ENCODE measurements around the gene MORN5. TPM values are rescaled to one million over a fixed set of nuclear protein-coding genes. Genes with fewer than 3 reads are reported as not detected.
A peak's percentile ranks its signal among the peaks of the same experiment; 100 is the strongest.

The MORN5 gene
- total RNA-seq, 2 donors from 2014 or later: not detected

DNA sequence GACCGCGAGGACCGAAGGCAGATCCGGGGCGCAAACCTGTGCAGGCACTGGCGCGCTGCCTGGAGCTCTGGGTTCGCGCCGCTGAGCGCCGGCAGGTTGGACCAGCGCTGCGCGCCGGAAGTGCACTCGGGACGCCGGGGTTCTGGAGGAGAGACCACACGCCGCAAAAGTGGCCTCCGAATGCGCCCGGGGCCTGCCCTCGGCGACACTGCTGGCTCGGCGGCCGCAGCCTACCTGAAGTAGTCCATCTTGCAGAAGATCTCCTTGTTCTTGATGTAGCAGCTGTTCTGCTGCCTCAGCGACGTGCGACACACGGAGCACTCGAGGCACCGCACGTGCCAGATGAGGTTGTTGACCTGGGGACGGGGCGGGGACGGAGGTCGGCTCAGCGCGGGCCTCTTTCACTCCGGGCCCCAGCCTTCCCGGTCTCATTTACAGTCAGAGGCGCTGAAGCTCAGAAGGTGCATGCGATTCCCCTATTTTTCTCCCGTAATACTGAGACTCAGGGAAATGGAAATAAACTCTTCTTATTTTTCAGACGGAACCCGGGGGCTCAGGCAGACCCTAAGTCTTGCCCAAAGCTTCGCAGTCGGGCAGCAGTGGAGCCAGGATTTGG, 66.5 kb downstream of the MORN5 start:
- Histone ChIP-seq H3K4me3 (peak overlapping the region; percentile 49), H3K36me3 (no peaks in the 10 kb centered on the region), H3K27me3 (replicated peaks; ENCODE audit: insufficient read depth) (peaks cover 42% of the 10 kb centered on the region), H3K4me1 (ENCODE audit: control insufficient read depth in 1 of 2, low read depth in 2 of 2) (peaks cover 8 to 34% of the 10 kb centered on the region in 2 donors), H3K9me3 (no peaks in the 10 kb centered on the region), H3K27ac (no peak overlapping the region)
- TF ChIP-seq, protein P1, sequence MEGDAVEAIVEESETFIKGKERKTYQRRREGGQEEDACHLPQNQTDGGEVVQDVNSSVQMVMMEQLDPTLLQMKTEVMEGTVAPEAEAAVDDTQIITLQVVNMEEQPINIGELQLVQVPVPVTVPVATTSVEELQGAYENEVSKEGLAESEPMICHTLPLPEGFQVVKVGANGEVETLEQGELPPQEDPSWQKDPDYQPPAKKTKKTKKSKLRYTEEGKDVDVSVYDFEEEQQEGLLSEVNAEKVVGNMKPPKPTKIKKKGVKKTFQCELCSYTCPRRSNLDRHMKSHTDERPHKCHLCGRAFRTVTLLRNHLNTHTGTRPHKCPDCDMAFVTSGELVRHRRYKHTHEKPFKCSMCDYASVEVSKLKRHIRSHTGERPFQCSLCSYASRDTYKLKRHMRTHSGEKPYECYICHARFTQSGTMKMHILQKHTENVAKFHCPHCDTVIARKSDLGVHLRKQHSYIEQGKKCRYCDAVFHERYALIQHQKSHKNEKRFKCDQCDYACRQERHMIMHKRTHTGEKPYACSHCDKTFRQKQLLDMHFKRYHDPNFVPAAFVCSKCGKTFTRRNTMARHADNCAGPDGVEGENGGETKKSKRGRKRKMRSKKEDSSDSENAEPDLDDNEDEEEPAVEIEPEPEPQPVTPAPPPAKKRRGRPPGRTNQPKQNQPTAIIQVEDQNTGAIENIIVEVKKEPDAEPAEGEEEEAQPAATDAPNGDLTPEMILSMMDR (IDR thresholded peaks at IDR 0.05): no peak
- DNase-seq (ENCODE audit: low spot score) (no peak), ATAC-seq (ENCODE audit: insufficient number of reproducible peaks, low FRiP score, low read depth) (no peak)

GRCh38 chr9:122226758-122227574, 67.3 kb downstream of the MORN5 start:
- Histone ChIP-seq H3K27ac (no peak overlapping the region), H3K27me3 (replicated peaks; ENCODE audit: insufficient read depth) (peaks cover 37% of the 10 kb centered on the region), H3K4me1 (ENCODE audit: control insufficient read depth in 1 of 2, low read depth in 2 of 2) (peaks cover 8 to 34% of the 10 kb centered on the region in 2 donors), H3K36me3 (no peaks in the 10 kb centered on the region), H3K4me3 (peak overlapping the region; percentile 45), H3K9me3 (no peaks in the 10 kb centered on the region)
- ATAC-seq (ENCODE audit: insufficient number of reproducible peaks, low FRiP score, low read depth) (no peak), DNase-seq (ENCODE audit: low spot score) (no peak)
- TF ChIP-seq, protein P1 (IDR thresholded peaks at IDR 0.05): no peak

DNA sequence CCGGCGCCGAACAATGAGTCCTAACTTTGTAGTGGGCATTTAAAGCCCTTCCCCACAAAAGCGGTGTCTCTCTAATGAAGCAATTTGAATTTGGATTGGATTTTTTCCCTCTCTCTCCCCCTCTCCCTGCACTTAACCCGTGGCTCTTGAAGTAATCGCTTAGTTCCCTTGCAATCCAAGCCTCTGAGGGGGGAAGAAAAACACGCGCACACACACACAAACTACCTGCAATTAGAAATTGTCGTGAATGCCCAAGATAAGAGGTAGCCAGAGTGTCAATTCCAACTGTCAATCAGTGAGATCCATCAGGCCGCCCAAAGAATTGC, 67.8 kb downstream of the MORN5 start:
- TF ChIP-seq, protein P1 (IDR thresholded peaks at IDR 0.05): no peak
- H3K4me1 ChIP-seq (ENCODE audit: control insufficient read depth in 1 of 2, low read depth in 2 of 2): peaks cover 8 to 34% of the 10 kb centered on the region in 2 donors
- no peak overlapping the region for H3K27ac ChIP-seq
- peaks cover 37% of the 10 kb centered on the region for H3K27me3 ChIP-seq (replicated peaks; ENCODE audit: insufficient read depth)
- DNase-seq (ENCODE audit: low spot score) (no peak), ATAC-seq (ENCODE audit: insufficient number of reproducible peaks, low FRiP score, low read depth) (no peak)
- H3K4me3 ChIP-seq: peak overlapping the region; percentile 45
- H3K9me3 ChIP-seq: no peaks in the 10 kb centered on the region
- H3K36me3 ChIP-seq: no peaks in the 10 kb centered on the region

GRCh38 chr9:122228191-122228567, 68.5 kb downstream of the MORN5 start:
- Histone ChIP-seq H3K9me3 (no peaks in the 10 kb centered on the region), H3K27me3 (replicated peaks; ENCODE audit: insufficient read depth) (peaks cover 37% of the 10 kb centered on the region), H3K27ac (no peak overlapping the region), H3K36me3 (no peaks in the 10 kb centered on the region), H3K4me1 (ENCODE audit: control insufficient read depth in 1 of 2, low read depth in 2 of 2) (peaks cover 8 to 34% of the 10 kb centered on the region in 2 donors), H3K4me3 (peak overlapping the region; percentile 67)
- no peak for ATAC-seq (ENCODE audit: insufficient number of reproducible peaks, low FRiP score, low read depth)
- TF ChIP-seq, protein P1 (IDR thresholded peaks at IDR 0.05): no peak
- DNase-seq (ENCODE audit: low spot score): no peak

GRCh38 chr9:122228568-122229484, 69.1 kb downstream of the MORN5 start, which contains the start of gene LHX6:
Gene LHX6 (minus strand): TSS chr9:122228957. CDS start chr9:122228740, 217 bp downstream.
- TF ChIP-seq, protein P1 (IDR thresholded peaks at IDR 0.05): no peak
- no peak within 1 kb of the TSS for H3K27ac ChIP-seq
- H3K36me3 ChIP-seq: no peaks in the 10 kb centered on the region
- no peak for DNase-seq (ENCODE audit: low spot score)
- peaks cover 8 to 34% of the 10 kb centered on the region in 2 donors for H3K4me1 ChIP-seq (ENCODE audit: control insufficient read depth in 1 of 2, low read depth in 2 of 2)
- peak within 1 kb of the TSS; percentile 67 for H3K4me3 ChIP-seq
- no peaks in the 10 kb centered on the region for H3K9me3 ChIP-seq
- ATAC-seq (ENCODE audit: insufficient number of reproducible peaks, low FRiP score, low read depth): no peak
- H3K27me3 ChIP-seq (replicated peaks; ENCODE audit: insufficient read depth): peaks cover 37% of the 10 kb centered on the region

All from thoracic aorta (tissue), 2 donors.